ENCODE data around the gene INS.
A peak's percentile ranks its signal among the peaks of the same experiment; 100 is the strongest.

INS gene

DNA sequence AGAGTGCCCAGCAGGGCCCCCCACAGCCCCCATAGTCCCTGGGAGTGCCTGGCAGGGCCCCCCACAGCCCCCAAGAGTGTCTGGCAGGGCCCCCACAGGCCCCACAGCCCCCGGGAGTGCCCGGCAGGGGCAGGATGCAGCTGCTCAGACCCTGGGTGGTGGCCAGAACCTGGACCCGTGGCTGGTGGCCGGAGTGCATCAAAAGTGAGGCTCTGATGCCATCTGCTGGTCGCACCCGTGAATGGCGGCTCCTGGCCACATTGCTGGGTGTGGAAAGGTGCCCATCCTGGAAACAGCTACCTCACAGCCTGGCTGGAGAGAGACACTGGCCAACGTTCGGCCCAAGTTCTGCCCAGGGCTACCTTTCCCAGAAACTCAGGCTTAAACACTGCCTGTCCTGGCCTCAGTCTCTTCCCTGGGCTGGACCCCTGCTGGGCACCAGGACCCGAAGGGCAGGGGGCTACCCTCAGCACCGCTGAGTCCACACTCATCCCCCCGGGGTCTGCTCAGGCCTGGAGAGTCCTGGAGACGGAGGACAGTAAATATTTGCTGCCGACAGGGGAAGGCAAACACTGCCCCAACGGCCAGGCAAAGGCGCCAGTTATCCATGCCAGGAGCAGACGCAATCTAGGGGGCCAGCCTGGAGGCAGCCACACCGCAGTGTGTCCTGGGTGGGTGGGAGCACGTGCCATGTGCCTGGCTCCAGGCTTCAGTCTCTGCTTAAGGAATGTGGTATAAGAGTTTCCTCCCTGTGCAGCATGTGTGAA, 4.4 kb downstream of the INS start:
- no CpG with 5 or more reads among the region's 19 CpGs for WGBS, 2 donors (ENCODE audit: extremely low coverage in 2 of 2, insufficient read length in 2 of 2, insufficient replicate concordance in 1 of 2)
- peak overlapping the region; percentile 60 for H2BK12ac ChIP-seq (ENCODE audit: low read length)
- peak overlapping the region; percentile 93 for H3K18ac ChIP-seq (ENCODE audit: low read length)
- H2AFZ ChIP-seq (ENCODE audit: low read length) = peak overlapping the region; percentile 73
- H3K9ac ChIP-seq (ENCODE audit: low read depth, low read length, poor library complexity) = no peak overlapping the region
- H3K79me1 ChIP-seq (ENCODE audit: low read depth, low read length) = no peaks in the 10 kb centered on the region
- H3K14ac ChIP-seq (ENCODE audit: low read length) = peak overlapping the region; percentile 1
- H3K36me3 ChIP-seq (replicated peaks in 1 of 2; ENCODE audit: control insufficient read depth in 2 of 2, insufficient read depth in 2 of 2, low read length in 2 of 2) = no peaks in the 10 kb centered on the region
- H2AK5ac ChIP-seq (ENCODE audit: low read depth, low read length) = peak overlapping the region; percentile 98
- no peak overlapping the region for H3K27ac ChIP-seq (replicated peaks; ENCODE audit: low read length)
- peak; percentile 71 for DNase-seq (ENCODE audit: low spot score)
- peak overlapping the region; percentile 42 for H2BK5ac ChIP-seq (ENCODE audit: low read length)
- H2BK120ac ChIP-seq (ENCODE audit: low read depth, low read length) = peak overlapping the region; percentile 4
- H3K23ac ChIP-seq (ENCODE audit: low read depth, low read length, poor library complexity) = no peak overlapping the region
- H3K4ac ChIP-seq (ENCODE audit: low read length) = peak overlapping the region; percentile 46
- H4K8ac ChIP-seq (ENCODE audit: low read depth, low read length) = no peak overlapping the region
- H3K4me1 ChIP-seq (ENCODE audit: control insufficient read depth in 2 of 2, insufficient read depth in 1 of 2, low read depth in 1 of 2, low read length in 2 of 2) = peaks cover 0 to 1% of the 10 kb centered on the region in 2 donors
- peaks cover 0 to 21% (median 0%) of the 10 kb centered on the region in 3 experiments for H3K27me3 ChIP-seq (ENCODE audit: control insufficient read depth in 3 of 3, insufficient read depth in 3 of 3, low read depth in 1 of 3, low read length in 3 of 3)
- no peak overlapping the region for H3K4me2 ChIP-seq (ENCODE audit: insufficient read depth, low read length, poor library complexity, severe bottlenecking)
- peak overlapping the region; percentile 22 for H4K91ac ChIP-seq (ENCODE audit: low read depth, low read length, poor library complexity)
- no peaks in the 10 kb centered on the region for H3K9me3 ChIP-seq (replicated peaks in 1 of 2; ENCODE audit: control insufficient read depth in 2 of 2, insufficient read depth in 1 of 2, low read depth in 1 of 2, low read length in 2 of 2)
- H3K4me3 ChIP-seq (ENCODE audit: low read length in 2 of 2) = no peak overlapping the region
- H2BK15ac ChIP-seq (ENCODE audit: low read length) = peak overlapping the region; percentile 74

DNA sequence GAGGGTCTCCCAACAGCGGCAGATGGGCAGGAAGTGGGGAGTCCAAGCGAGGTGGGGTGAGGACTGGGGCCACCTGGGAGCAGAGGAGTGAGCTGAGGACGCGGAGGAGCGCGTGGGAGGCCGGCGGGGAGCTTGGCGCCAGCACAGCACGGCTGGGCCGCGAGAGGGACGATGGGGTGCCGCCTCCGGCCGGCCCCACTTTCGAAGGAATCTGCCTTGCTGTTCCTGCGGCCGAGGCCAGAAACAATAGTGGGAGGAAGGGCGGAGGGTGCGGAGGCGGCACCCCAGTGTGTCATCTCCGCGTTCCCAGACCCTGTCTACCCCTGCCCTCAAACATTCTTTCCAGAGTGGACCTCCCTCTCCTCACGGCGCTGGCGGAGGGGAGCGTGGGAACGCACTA, 5.5 kb downstream of the INS start:
- H2BK12ac ChIP-seq (ENCODE audit: low read length) = peak overlapping the region; percentile 100
- H3K4me2 ChIP-seq (ENCODE audit: insufficient read depth, low read length, poor library complexity, severe bottlenecking) = no peak overlapping the region
- H3K4me3 ChIP-seq (ENCODE audit: low read length in 2 of 2) = no peak overlapping the region
- no peak overlapping the region for H4K8ac ChIP-seq (ENCODE audit: low read depth, low read length)
- H3K79me1 ChIP-seq (ENCODE audit: low read depth, low read length) = no peaks in the 10 kb centered on the region
- H3K27me3 ChIP-seq (ENCODE audit: control insufficient read depth in 3 of 3, insufficient read depth in 3 of 3, low read depth in 1 of 3, low read length in 3 of 3) = peaks cover 0 to 28% (median 0%) of the 10 kb centered on the region in 3 experiments
- no peak overlapping the region for H3K27ac ChIP-seq (replicated peaks; ENCODE audit: low read length)
- H3K4ac ChIP-seq (ENCODE audit: low read length) = peak overlapping the region; percentile 6
- peak overlapping the region; percentile 74 for H2BK15ac ChIP-seq (ENCODE audit: low read length)
- peak overlapping the region; percentile 90 for H3K18ac ChIP-seq (ENCODE audit: low read length)
- peak overlapping the region; percentile 98 for H2AK5ac ChIP-seq (ENCODE audit: low read depth, low read length)
- no peak overlapping the region for H2AFZ ChIP-seq (ENCODE audit: low read length)
- H4K91ac ChIP-seq (ENCODE audit: low read depth, low read length, poor library complexity) = no peak overlapping the region
- peak overlapping the region; percentile 94 for H3K14ac ChIP-seq (ENCODE audit: low read length)
- peaks cover 0 to 8% of the 10 kb centered on the region in 2 donors for H3K4me1 ChIP-seq (ENCODE audit: control insufficient read depth in 2 of 2, insufficient read depth in 1 of 2, low read depth in 1 of 2, low read length in 2 of 2)
- WGBS, 2 donors (ENCODE audit: extremely low coverage in 2 of 2, insufficient read length in 2 of 2, insufficient replicate concordance in 1 of 2) = no CpG with 5 or more reads among the region's 29 CpGs
- peak overlapping the region; percentile 81 for H2BK120ac ChIP-seq (ENCODE audit: low read depth, low read length)
- H2BK5ac ChIP-seq (ENCODE audit: low read length) = peak overlapping the region; percentile 42
- peak overlapping the region; percentile 21 for H3K9ac ChIP-seq (ENCODE audit: low read depth, low read length, poor library complexity)
- H3K36me3 ChIP-seq (replicated peaks in 1 of 2; ENCODE audit: control insufficient read depth in 2 of 2, insufficient read depth in 2 of 2, low read length in 2 of 2) = no peaks in the 10 kb centered on the region
- no peak overlapping the region for H3K23ac ChIP-seq (ENCODE audit: low read depth, low read length, poor library complexity)
- DNase-seq (ENCODE audit: low spot score) = no peak
- H3K9me3 ChIP-seq (replicated peaks in 1 of 2; ENCODE audit: control insufficient read depth in 2 of 2, insufficient read depth in 1 of 2, low read depth in 1 of 2, low read length in 2 of 2) = no peaks in the 10 kb centered on the region

DNA sequence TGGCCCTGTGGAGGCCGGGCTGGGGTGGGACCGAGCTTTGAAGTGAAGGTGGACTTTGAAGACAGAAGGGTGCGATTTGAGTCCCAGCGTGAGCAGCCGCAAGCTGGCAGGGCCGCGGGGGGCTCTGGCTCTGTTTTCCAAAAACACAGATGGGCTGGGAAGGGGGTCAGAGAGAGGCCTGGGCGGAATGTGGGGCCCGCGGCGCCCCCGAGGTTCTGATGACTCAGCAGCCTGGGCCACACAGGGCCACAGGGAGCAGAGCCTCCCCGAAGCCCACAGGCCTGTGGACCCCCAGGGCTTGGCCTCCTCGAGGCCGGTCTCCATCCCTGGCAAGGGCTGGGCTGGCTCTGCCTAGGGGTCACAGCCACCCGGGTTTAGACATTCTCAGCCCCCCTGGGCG, 6.1 kb downstream of the INS start:
- peaks cover 0 to 31% (median 0%) of the 10 kb centered on the region in 3 experiments for H3K27me3 ChIP-seq (ENCODE audit: control insufficient read depth in 3 of 3, insufficient read depth in 3 of 3, low read depth in 1 of 3, low read length in 3 of 3)
- no peaks in the 10 kb centered on the region for H3K79me1 ChIP-seq (ENCODE audit: low read depth, low read length)
- H4K8ac ChIP-seq (ENCODE audit: low read depth, low read length) = peak overlapping the region; percentile 30
- H3K9me3 ChIP-seq (replicated peaks in 1 of 2; ENCODE audit: control insufficient read depth in 2 of 2, insufficient read depth in 1 of 2, low read depth in 1 of 2, low read length in 2 of 2) = no peaks in the 10 kb centered on the region
- H2BK15ac ChIP-seq (ENCODE audit: low read length) = peak overlapping the region; percentile 97
- H2AK5ac ChIP-seq (ENCODE audit: low read depth, low read length) = peak overlapping the region; percentile 98
- H3K4me3 ChIP-seq (ENCODE audit: low read length in 2 of 2) = no peak overlapping the region
- no peak overlapping the region for H3K27ac ChIP-seq (replicated peaks; ENCODE audit: low read length)
- WGBS, 2 donors (ENCODE audit: extremely low coverage in 2 of 2, insufficient read length in 2 of 2, insufficient replicate concordance in 1 of 2) = no CpG with 5 or more reads among the region's 17 CpGs
- H3K14ac ChIP-seq (ENCODE audit: low read length) = no peak overlapping the region
- peak overlapping the region; percentile 100 for H2BK12ac ChIP-seq (ENCODE audit: low read length)
- H2BK5ac ChIP-seq (ENCODE audit: low read length) = no peak overlapping the region
- H3K18ac ChIP-seq (ENCODE audit: low read length) = peak overlapping the region; percentile 90
- peak overlapping the region; percentile 41 for H3K4ac ChIP-seq (ENCODE audit: low read length)
- DNase-seq (ENCODE audit: low spot score) = no peak
- no peak overlapping the region for H3K23ac ChIP-seq (ENCODE audit: low read depth, low read length, poor library complexity)
- H3K4me1 ChIP-seq (ENCODE audit: control insufficient read depth in 2 of 2, insufficient read depth in 1 of 2, low read depth in 1 of 2, low read length in 2 of 2) = peaks cover 0 to 12% of the 10 kb centered on the region in 2 donors
- peak overlapping the region; percentile 24 for H4K91ac ChIP-seq (ENCODE audit: low read depth, low read length, poor library complexity)
- H2BK120ac ChIP-seq (ENCODE audit: low read depth, low read length) = peak overlapping the region; percentile 81
- H3K9ac ChIP-seq (ENCODE audit: low read depth, low read length, poor library complexity) = no peak overlapping the region
- H3K4me2 ChIP-seq (ENCODE audit: insufficient read depth, low read length, poor library complexity, severe bottlenecking) = no peak overlapping the region
- no peaks in the 10 kb centered on the region for H3K36me3 ChIP-seq (replicated peaks in 1 of 2; ENCODE audit: control insufficient read depth in 2 of 2, insufficient read depth in 2 of 2, low read length in 2 of 2)
- H2AFZ ChIP-seq (ENCODE audit: low read length) = no peak overlapping the region

DNA sequence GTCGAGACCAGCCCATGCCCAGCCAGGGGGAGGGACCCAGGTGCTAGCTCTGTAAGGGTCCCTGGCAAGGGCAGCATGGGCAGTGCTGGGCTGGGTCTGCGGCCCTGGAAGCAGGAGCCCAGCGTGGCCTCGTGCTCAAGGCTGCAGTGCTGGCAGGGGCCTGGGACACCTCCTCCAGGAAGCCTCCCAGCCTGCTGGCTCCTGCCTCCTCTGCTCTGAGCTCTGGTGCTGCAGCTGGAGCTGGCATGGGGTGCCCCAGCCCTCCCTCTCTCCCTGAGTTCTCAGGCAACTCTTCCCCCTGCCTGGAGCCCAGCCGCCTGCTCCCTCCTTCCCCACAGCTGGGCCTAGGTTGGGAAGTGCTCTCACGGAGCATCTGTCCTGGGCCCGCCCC, 6.8 kb downstream of the INS start:
- H3K36me3 ChIP-seq (replicated peaks in 1 of 2; ENCODE audit: control insufficient read depth in 2 of 2, insufficient read depth in 2 of 2, low read length in 2 of 2) = no peaks in the 10 kb centered on the region
- no peak overlapping the region for H3K4ac ChIP-seq (ENCODE audit: low read length)
- H3K79me1 ChIP-seq (ENCODE audit: low read depth, low read length) = no peaks in the 10 kb centered on the region
- no peak overlapping the region for H3K14ac ChIP-seq (ENCODE audit: low read length)
- peak overlapping the region; percentile 24 for H4K91ac ChIP-seq (ENCODE audit: low read depth, low read length, poor library complexity)
- H3K27me3 ChIP-seq (ENCODE audit: control insufficient read depth in 3 of 3, insufficient read depth in 3 of 3, low read depth in 1 of 3, low read length in 3 of 3) = peaks cover 0 to 36% (median 1%) of the 10 kb centered on the region in 3 experiments
- H2AFZ ChIP-seq (ENCODE audit: low read length) = no peak overlapping the region
- no peaks in the 10 kb centered on the region for H3K9me3 ChIP-seq (replicated peaks in 1 of 2; ENCODE audit: control insufficient read depth in 2 of 2, insufficient read depth in 1 of 2, low read depth in 1 of 2, low read length in 2 of 2)
- WGBS, 2 donors (ENCODE audit: extremely low coverage in 2 of 2, insufficient read length in 2 of 2, insufficient replicate concordance in 1 of 2) = no CpG with 5 or more reads among the region's 7 CpGs
- H2BK15ac ChIP-seq (ENCODE audit: low read length) = peak overlapping the region; percentile 97
- H3K23ac ChIP-seq (ENCODE audit: low read depth, low read length, poor library complexity) = peak overlapping the region; percentile 77
- H3K4me2 ChIP-seq (ENCODE audit: insufficient read depth, low read length, poor library complexity, severe bottlenecking) = no peak overlapping the region
- peak overlapping the region; percentile 30 for H4K8ac ChIP-seq (ENCODE audit: low read depth, low read length)
- peak overlapping the region; percentile 43 for H2BK12ac ChIP-seq (ENCODE audit: low read length)
- H3K18ac ChIP-seq (ENCODE audit: low read length) = peak overlapping the region; percentile 55
- no peak overlapping the region for H3K4me3 ChIP-seq (ENCODE audit: low read length in 2 of 2)
- no peak overlapping the region for H2BK5ac ChIP-seq (ENCODE audit: low read length)
- peak overlapping the region; percentile 75 for H2BK120ac ChIP-seq (ENCODE audit: low read depth, low read length)
- no peak overlapping the region for H3K27ac ChIP-seq (replicated peaks; ENCODE audit: low read length)
- H2AK5ac ChIP-seq (ENCODE audit: low read depth, low read length) = peak overlapping the region; percentile 98
- no peak for DNase-seq (ENCODE audit: low spot score)
- peak overlapping the region; percentile 15 for H3K9ac ChIP-seq (ENCODE audit: low read depth, low read length, poor library complexity)
- H3K4me1 ChIP-seq (ENCODE audit: control insufficient read depth in 2 of 2, insufficient read depth in 1 of 2, low read depth in 1 of 2, low read length in 2 of 2) = peaks cover 0 to 18% of the 10 kb centered on the region in 2 donors
